DND-41 (cell line): ENCODE data around the gene DAZAP1.

Source experiments
- EZH2 ChIP-seq: IDR thresholded peaks from 3 replicates; pipeline ENCODE4 v1.6.1; 2012; ENCODE audit warnings: borderline replicate concordance, low read depth, mild to moderate bottlenecking, moderate library complexity, low read length, inconsistent platforms; ENCODE audit not compliant: severe bottlenecking
- TF ChIP-seq, protein P1 (sequence below): IDR thresholded peaks from 2 replicates; pipeline ENCODE4 v1.5.1; 2012; ENCODE audit warnings: borderline replicate concordance, low read length, moderate library complexity, mild to moderate bottlenecking; ENCODE audit not compliant: poor library complexity, severe bottlenecking; ENCODE audit errors: extremely low read depth

DNA sequence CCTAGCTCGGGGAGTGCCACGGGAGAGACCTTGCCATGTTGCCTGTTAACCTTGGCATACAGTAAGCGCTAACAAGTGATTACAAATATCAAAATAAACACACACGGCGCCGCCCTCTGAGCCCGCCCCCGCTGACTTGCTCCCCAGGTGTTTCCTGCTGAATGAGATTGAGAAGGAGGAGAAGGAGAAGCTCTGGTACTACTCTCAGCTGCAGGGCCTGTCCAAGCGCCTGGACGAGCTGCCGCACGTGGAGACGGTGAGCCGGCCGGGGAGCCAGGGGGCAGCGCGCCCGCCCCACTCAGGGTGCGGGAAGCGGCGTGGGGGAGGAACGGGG lies 47.6 kb downstream of the DAZAP1 start:
- no peak for TF ChIP-seq EZH2
- TF ChIP-seq, protein P1, sequence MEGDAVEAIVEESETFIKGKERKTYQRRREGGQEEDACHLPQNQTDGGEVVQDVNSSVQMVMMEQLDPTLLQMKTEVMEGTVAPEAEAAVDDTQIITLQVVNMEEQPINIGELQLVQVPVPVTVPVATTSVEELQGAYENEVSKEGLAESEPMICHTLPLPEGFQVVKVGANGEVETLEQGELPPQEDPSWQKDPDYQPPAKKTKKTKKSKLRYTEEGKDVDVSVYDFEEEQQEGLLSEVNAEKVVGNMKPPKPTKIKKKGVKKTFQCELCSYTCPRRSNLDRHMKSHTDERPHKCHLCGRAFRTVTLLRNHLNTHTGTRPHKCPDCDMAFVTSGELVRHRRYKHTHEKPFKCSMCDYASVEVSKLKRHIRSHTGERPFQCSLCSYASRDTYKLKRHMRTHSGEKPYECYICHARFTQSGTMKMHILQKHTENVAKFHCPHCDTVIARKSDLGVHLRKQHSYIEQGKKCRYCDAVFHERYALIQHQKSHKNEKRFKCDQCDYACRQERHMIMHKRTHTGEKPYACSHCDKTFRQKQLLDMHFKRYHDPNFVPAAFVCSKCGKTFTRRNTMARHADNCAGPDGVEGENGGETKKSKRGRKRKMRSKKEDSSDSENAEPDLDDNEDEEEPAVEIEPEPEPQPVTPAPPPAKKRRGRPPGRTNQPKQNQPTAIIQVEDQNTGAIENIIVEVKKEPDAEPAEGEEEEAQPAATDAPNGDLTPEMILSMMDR, result no peak
